Type B pancreatic cell (in vitro differentiated cells): ENCODE data around the gene CASKIN2. TPM values are rescaled to one million over a fixed set of nuclear protein-coding genes. Genes with fewer than 3 reads are reported as not detected.
"Not testable (repeated sequence)": the region's sequence is repeated elsewhere in the genome, so short reads cannot be mapped to it uniquely, and the experiment has no call there.

ENCODE experiments used
- DNase-seq: peaks from one replicate; pipeline ENCODE4 v3.0.0; 2021; ENCODE audit warnings: mixed read lengths; ENCODE audit not compliant: unreplicated experiment; ENCODE audit errors: extremely low spot score
- H3K27ac Mint-ChIP-seq: 2 replicates; pipeline ENCODE4 v1.8.0; 2021; ENCODE audit warnings: mild to moderate bottlenecking, mixed read lengths
- H3K27me3 Mint-ChIP-seq: 2 replicates; pipeline ENCODE4 v1.8.0; 2021; ENCODE audit warnings: mixed read lengths
- H3K36me3 Mint-ChIP-seq: 2 replicates; pipeline ENCODE4 v1.8.0; 2021; ENCODE audit warnings: mixed read lengths
- H3K4me1 Mint-ChIP-seq: one replicate; pipeline ENCODE4 v1.8.0; 2021; ENCODE audit warnings: mixed read lengths; ENCODE audit not compliant: unreplicated experiment
- H3K4me3 Mint-ChIP-seq: 2 replicates; pipeline ENCODE4 v1.8.0; 2021; ENCODE audit warnings: mild to moderate bottlenecking, mixed read lengths
- H3K9me3 Mint-ChIP-seq: 2 replicates; pipeline ENCODE4 v1.8.0; 2021; ENCODE audit warnings: mixed read lengths
- total RNA-seq: library from RNA; stranded (reverse); gene quantifications from 2 replicates; pipeline ENCODE4 v1.2.1, GENCODE V29; 2021; ENCODE audit warnings: low replicate concordance
- TF ChIP-seq, protein P1 (sequence below): fragments of 200-600 bp; sonication (generic); conservative IDR thresholded peaks from 2 replicates; pipeline ENCODE4 v1.5.0; 2021; ENCODE audit warnings: antibody characterized with exemption, mild to moderate bottlenecking

Gene CASKIN2
- total RNA-seq, 1 donor from 2014 or later = 31.2 TPM

- Mint-ChIP-seq H3K27ac (peak overlapping the region; percentile 78), H3K36me3 (peaks cover 9% of the 10 kb centered on the region), H3K4me3 (peak overlapping the region; percentile 73), H3K9me3 (no peaks in the 10 kb centered on the region), H3K27me3 (no peaks in the 10 kb centered on the region), H3K4me1 (peaks cover 32% of the 10 kb centered on the region)
- TF ChIP-seq, protein P1, sequence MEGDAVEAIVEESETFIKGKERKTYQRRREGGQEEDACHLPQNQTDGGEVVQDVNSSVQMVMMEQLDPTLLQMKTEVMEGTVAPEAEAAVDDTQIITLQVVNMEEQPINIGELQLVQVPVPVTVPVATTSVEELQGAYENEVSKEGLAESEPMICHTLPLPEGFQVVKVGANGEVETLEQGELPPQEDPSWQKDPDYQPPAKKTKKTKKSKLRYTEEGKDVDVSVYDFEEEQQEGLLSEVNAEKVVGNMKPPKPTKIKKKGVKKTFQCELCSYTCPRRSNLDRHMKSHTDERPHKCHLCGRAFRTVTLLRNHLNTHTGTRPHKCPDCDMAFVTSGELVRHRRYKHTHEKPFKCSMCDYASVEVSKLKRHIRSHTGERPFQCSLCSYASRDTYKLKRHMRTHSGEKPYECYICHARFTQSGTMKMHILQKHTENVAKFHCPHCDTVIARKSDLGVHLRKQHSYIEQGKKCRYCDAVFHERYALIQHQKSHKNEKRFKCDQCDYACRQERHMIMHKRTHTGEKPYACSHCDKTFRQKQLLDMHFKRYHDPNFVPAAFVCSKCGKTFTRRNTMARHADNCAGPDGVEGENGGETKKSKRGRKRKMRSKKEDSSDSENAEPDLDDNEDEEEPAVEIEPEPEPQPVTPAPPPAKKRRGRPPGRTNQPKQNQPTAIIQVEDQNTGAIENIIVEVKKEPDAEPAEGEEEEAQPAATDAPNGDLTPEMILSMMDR = no peak
- DNase-seq = no peak
These were observed 55.6 kb downstream of the CASKIN2 start for GRCh38 chr17:75459590-75460267.

- H3K27ac Mint-ChIP-seq = peak overlapping the region; percentile 78
- TF ChIP-seq, protein P1 = no peak
- DNase-seq = no peak
- no peaks in the 10 kb centered on the region for H3K9me3 Mint-ChIP-seq
- H3K4me3 Mint-ChIP-seq = peak overlapping the region; percentile 73
- H3K4me1 Mint-ChIP-seq = peaks cover 32% of the 10 kb centered on the region
- no peaks in the 10 kb centered on the region for H3K27me3 Mint-ChIP-seq
- peaks cover 9% of the 10 kb centered on the region for H3K36me3 Mint-ChIP-seq
These were observed 56.1 kb downstream of the CASKIN2 start for GRCh38 chr17:75459246-75459589.

DNA sequence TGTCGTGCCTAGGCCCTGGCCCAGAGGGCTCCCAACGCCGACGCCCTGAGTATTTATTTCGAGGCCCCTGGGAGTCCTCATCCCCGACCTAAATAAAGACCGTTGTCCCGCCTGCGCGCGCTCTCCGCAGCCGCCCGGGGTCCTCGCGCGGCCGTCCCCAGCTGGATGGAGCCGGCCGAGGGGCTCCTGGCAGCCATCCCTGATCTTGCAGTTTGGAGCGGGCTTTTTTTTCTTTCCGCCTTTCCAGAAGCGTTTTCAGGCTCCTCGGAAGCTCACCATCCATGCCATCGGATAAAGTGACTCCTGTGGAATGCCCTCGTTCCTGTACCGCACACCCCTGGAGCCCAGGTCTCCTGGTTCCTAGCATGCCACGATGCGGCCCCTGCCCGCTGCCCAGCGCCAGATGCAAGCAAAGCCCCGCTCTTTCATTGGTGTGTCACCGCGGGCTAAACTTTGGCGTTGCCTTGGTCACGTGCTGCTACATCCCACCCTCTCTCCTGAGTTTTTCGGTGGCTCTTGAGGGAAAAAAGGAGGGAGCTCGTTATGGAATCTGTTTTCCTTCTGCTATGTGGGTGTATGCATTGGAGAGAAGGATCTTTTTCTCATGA is 58.2 kb downstream of the CASKIN2 start:
- H3K27me3 Mint-ChIP-seq = no peaks in the 10 kb centered on the region
- H3K9me3 Mint-ChIP-seq = no peaks in the 10 kb centered on the region
- H3K27ac Mint-ChIP-seq = peak overlapping the region; percentile 95
- no peaks in the 10 kb centered on the region for H3K36me3 Mint-ChIP-seq
- peaks cover 32% of the 10 kb centered on the region for H3K4me1 Mint-ChIP-seq
- no peak for DNase-seq
- TF ChIP-seq, protein P1 = no peak
- H3K4me3 Mint-ChIP-seq = peak overlapping the region; percentile 95

DNA sequence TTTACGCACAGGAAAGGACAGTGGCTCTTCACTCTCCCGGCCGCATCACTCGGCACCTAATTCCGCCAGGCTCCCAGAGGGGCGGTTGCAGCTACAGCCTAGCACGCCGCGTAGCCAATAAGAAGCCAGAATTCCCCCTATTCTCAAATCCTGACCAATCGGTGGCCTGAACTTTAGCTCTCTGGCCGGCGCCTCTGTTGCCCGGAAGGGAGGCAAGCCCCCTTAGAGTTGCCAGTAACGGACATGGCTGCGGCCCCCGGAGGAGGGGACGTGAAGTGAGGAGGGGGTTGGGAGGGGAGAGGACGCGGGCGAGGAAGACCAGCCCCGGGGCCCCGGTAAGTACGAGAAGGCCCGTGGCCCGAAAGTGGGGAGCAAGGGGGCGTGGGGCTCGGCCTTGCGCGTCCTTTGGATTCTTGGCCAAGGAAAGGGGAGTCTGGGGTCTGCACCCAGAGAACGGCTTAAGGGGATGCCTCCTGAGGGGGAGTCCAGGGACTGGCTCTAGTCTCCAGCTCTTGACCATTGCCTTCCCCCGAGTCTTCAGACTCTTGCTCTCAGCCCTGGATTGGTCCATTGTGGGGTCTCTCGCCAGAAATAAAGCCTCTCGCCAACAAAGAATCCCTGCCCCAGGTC is 58.8 kb downstream of the CASKIN2 start, which contains the start of gene TMEM94:
Gene TMEM94 (plus strand): TSS at position 219 of the 630 bp plus-strand sequence. CDS start 15,271 bp downstream, outside the sequence.
- TF ChIP-seq, protein P1 = no peak
- DNase-seq = peak; percentile 94
- Mint-ChIP-seq H3K9me3 (no peaks in the 10 kb centered on the region), H3K27ac (peak within 1 kb of the TSS; percentile 95), H3K36me3 (no peaks in the 10 kb centered on the region), H3K27me3 (no peaks in the 10 kb centered on the region), H3K4me3 (peak within 1 kb of the TSS; percentile 95), H3K4me1 (peaks cover 32% of the 10 kb centered on the region)

DNA sequence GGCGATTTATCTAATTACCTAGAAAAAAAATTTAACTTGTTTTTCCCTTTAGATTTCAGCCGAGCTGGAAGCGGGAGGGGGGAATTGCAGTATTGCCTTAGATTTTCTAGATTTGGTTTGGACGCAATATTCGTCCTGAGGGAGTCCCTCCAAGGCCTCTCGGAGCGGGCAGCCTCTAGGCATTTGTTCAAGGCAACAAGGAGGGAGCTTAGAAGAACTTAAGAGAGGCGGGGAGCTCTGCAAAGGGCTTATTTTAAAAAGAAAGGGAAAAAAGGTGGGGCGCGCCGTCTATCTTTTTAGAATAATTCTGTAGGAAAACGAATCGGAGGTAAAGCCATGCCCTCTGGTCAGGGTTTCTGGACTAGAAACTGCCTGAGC is 59.3 kb downstream of the CASKIN2 start:
- TF ChIP-seq, protein P1 = no peak
- peak overlapping the region; percentile 95 for H3K27ac Mint-ChIP-seq

DNA sequence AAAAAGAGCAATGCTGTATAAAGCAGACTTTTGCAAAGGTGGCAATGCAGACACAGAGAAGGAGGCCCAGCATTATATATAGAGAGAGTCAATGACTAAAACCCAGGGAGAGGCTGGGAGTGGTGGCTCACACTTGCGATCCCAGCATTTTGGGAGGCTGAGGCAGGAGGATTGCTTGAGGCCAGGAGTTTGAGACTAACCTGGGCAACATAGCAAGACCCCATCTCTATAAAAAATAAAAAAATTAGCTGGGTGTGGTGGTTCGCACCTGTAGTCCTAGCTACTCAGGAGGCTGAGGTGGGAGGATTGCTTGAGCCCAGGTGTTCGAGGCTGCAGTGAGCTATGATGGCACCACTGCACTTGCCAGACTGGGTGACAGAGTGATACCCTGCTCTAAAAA is 60.7 kb downstream of the CASKIN2 start:
- peak overlapping the region; percentile 64 for H3K27ac Mint-ChIP-seq
- H3K36me3 Mint-ChIP-seq, H3K9me3 Mint-ChIP-seq, DNase-seq, H3K27me3 Mint-ChIP-seq: not testable (repeated sequence)
- peaks cover 26% of the 10 kb centered on the region for H3K4me1 Mint-ChIP-seq
- peak overlapping the region; percentile 44 for H3K4me3 Mint-ChIP-seq

More for the DNA sequence above, 59.3 kb downstream of the CASKIN2 start:
- peaks cover 32% of the 10 kb centered on the region for H3K4me1 Mint-ChIP-seq
- no peaks in the 10 kb centered on the region for H3K9me3 Mint-ChIP-seq
- no peak for DNase-seq
- H3K36me3 Mint-ChIP-seq = no peaks in the 10 kb centered on the region
- peak overlapping the region; percentile 95 for H3K4me3 Mint-ChIP-seq
- H3K27me3 Mint-ChIP-seq = no peaks in the 10 kb centered on the region
